M059J (cell line): ENCODE data around the gene SEPTIN3. TPM values are rescaled to one million over a fixed set of nuclear protein-coding genes. Genes with fewer than 3 reads are reported as not detected.

Experiments
- DNase-seq: peaks from one replicate; pipeline ENCODE4 v3.0.0-alpha.2; 2012; ENCODE audit warnings: low read depth
- total RNA-seq: library from RNA; depleted of rRNA; stranded (reverse); fragments of >200 nt; shearing (Covaris generic); gene quantifications from 2 replicates; pipeline ENCODE4 v1.2.3, GENCODE V29; 2014; rRNA removed

The SEPTIN3 gene
- total RNA-seq, 1 experiment from 2014 or later: 0.17 TPM

DNA sequence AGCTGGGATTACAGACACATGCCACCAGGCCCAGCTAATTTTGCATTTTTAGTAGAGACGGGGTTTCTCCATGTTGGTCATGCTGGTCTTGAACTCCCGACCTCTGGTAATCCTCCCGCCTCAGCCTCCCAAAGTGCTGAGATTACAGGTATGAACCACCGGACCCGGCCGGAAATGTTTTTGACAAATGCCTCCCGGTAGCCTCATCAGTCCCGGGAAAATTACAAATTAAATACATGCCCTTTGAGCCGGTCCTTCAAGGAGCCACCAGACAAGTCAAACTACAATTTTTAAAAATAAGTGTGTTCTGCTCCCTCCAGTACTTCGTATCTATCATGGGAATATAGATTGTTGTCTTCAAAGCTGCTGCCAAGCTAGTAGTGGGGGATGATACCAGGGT, 46.9 kb downstream of the SEPTIN3 start:
- no peak for DNase-seq

DNA sequence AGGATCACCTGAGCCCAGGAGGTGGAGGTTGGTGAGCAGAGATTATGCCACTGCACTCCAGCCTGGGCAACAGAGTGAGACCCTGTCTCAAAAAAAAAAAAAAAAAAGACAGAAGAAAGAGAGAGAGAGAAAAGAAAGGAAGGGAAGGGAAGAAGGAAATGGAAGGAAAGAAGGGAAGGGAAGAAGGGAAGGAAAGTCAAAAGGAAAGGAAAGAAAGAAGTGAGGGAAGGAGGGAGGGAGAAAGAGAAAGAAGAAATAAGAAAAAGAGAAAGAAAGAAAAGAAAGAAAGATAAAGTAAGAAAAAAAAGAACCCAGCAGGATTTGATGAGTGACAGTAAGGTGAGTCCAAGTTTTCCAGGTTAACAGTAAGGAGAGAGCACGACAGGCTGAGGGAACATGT, 49.0 kb downstream of the SEPTIN3 start:
- DNase-seq: no peak

Other genes with a start within 250 kb of the SEPTIN3 start
- gene CCDC134, start 168.8 kb upstream of the SEPTIN3 start, total RNA-seq: 10.3 and 12.0 TPM in 2 replicates
- gene SREBF2, start 136.3 kb upstream of the SEPTIN3 start, total RNA-seq: 30.3 and 44.9 TPM in 2 replicates
- not detected in 2 replicates for gene SHISA8, start 54.4 kb upstream of the SEPTIN3 start, total RNA-seq
- gene TNFRSF13C, start 42.6 kb upstream of the SEPTIN3 start, total RNA-seq: 0.05 and 0.10 TPM in 2 replicates
- 47.5 and 62.8 TPM in 2 replicates for gene CENPM, start 22.3 kb upstream of the SEPTIN3 start, total RNA-seq
- 0.54 TPM in 1 of 2 replicates, not detected in the other for gene WBP2NL, start 29.3 kb downstream of the SEPTIN3 start, total RNA-seq
- 19.6 and 25.7 TPM in 2 replicates for gene NAGA, start 101.4 kb downstream of the SEPTIN3 start, total RNA-seq
- 0.17 and 0.42 TPM in 2 replicates for gene PHETA2, start 104.8 kb downstream of the SEPTIN3 start, total RNA-seq
- gene SMDT1, start 110.3 kb downstream of the SEPTIN3 start, total RNA-seq: 4.7 and 6.1 TPM in 2 replicates
- 83.4 and 97.2 TPM in 2 replicates for gene NDUFA6, start 121.3 kb downstream of the SEPTIN3 start, total RNA-seq
- gene CYP2D6, start 161.4 kb downstream of the SEPTIN3 start, total RNA-seq: not detected in 2 replicates